NCI-H128 (cell line): ENCODE measurements around the gene NAT8L.
"Not testable (repeated sequence)": the region's sequence is repeated elsewhere in the genome, so short reads cannot be mapped to it uniquely, and the experiment has no call there.

ENCODE experiments used
- DNase-seq: peaks from one replicate; lab custom pipeline; 2025; ENCODE audit not compliant: unreplicated experiment; lab: John Stamatoyannopoulos, UW

Gene NAT8L

GRCh38 chr4:2059046-2059725 is at the start of gene NAT8L:
NAT8L (plus strand) TSS chr4:2059327; CDS start chr4:2059512, 185 bp downstream.
- DNase-seq = no peak

- DNase-seq = peak; percentile 0
Observed at GRCh38 chr4:2009651-2010233, 49.4 kb upstream of the NAT8L start.

GRCh38 chr4:2011583-2011982 is 47.5 kb upstream of the NAT8L start:
- no peak for DNase-seq

- no peak for DNase-seq
Observed at GRCh38 chr4:2015008-2015407, 44.1 kb upstream of the NAT8L start.

- not testable (repeated sequence) for DNase-seq
Observed at GRCh38 chr4:2021358-2022018, 37.6 kb upstream of the NAT8L start.

GRCh38 chr4:2024683-2025082 is 34.4 kb upstream of the NAT8L start:
- no peak for DNase-seq

GRCh38 chr4:2025817-2026216 is 33.3 kb upstream of the NAT8L start:
- DNase-seq = no peak

- DNase-seq = not testable (repeated sequence)
Observed at GRCh38 chr4:2027120-2027519, 32.0 kb upstream of the NAT8L start.

GRCh38 chr4:2031161-2031560 is 28.0 kb upstream of the NAT8L start:
- not testable (repeated sequence) for DNase-seq

GRCh38 chr4:2036327-2036726 is 22.8 kb upstream of the NAT8L start:
- DNase-seq = no peak

- DNase-seq = no peak
Observed at GRCh38 chr4:2036866-2037265, 22.3 kb upstream of the NAT8L start.

GRCh38 chr4:2040391-2041238 is 18.5 kb upstream of the NAT8L start:
- DNase-seq = no peak

- peak; percentile 24 for DNase-seq
Observed at GRCh38 chr4:2041239-2042130, 17.6 kb upstream of the NAT8L start.

GRCh38 chr4:2042204-2042946 is 16.8 kb upstream of the NAT8L start:
- no peak for DNase-seq

GRCh38 chr4:2042947-2043395 is 16.2 kb upstream of the NAT8L start:
- DNase-seq = no peak

- no peak for DNase-seq
Observed at GRCh38 chr4:2043396-2044118, 15.6 kb upstream of the NAT8L start.

- DNase-seq = no peak
Observed at GRCh38 chr4:2044119-2044485, 15.0 kb upstream of the NAT8L start.

- DNase-seq = no peak
Observed at GRCh38 chr4:2044542-2045517, 14.3 kb upstream of the NAT8L start.
